ENCODE measurements around the gene CD27. TPM values are rescaled to one million over a fixed set of nuclear protein-coding genes. Genes with fewer than 3 reads are reported as not detected.

Gene CD27
- total and polyA plus RNA-seq, 2 donors (not counting 1 experiment from before 2014, with no cell fraction given) = 102 to 116 TPM

DNA sequence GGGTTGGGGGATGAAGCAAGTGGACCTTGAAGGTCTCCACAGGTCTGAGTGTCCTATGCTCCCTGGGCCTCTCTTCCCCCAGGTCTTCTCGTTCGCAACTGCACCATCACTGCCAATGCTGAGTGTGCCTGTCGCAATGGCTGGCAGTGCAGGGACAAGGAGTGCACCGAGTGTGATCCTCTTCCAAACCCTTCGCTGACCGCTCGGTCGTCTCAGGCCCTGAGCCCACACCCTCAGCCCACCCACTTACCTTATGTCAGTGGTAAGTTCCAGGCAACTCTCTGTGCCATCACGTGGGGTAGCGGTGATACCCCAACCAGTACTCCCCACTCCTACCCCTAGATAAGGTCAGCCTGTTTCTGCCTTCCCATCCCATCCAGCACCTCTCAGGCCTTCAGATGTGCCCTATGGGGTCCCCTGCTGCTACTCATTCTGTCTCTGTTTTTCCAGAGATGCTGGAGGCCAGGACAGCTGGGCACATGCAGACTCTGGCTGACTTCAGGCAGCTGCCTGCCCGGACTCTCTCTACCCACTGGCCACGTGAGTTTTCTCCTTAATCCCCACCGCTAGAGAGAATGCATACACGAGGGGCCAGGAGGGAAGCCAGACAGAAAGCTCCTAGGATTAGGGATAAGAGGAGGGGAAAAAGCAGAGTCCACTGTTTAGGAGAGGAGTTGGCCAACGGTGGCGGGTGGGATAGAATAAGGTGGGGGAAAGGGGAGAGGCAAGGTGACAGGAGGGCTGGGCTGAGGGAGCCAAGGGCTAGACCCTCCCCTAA lies 5.5 kb downstream of the CD27 start:
- Mint-ChIP-seq H3K27ac (peak overlapping the region; percentile 99), H3K27me3 (no peaks in the 10 kb centered on the region), H3K4me1 (peaks cover 72% of the 10 kb centered on the region), H3K4me3 (peak overlapping the region; percentile 97), H3K9me3 (ENCODE audit: insufficient read depth) (no peaks in the 10 kb centered on the region)
- TF ChIP-seq EZH2 (IDR thresholded peaks at IDR 0.05; ENCODE audit: borderline replicate concordance, insufficient read depth, low read depth, low read length, poor library complexity, severe bottlenecking) = no peak
- TF ChIP-seq, protein P1, sequence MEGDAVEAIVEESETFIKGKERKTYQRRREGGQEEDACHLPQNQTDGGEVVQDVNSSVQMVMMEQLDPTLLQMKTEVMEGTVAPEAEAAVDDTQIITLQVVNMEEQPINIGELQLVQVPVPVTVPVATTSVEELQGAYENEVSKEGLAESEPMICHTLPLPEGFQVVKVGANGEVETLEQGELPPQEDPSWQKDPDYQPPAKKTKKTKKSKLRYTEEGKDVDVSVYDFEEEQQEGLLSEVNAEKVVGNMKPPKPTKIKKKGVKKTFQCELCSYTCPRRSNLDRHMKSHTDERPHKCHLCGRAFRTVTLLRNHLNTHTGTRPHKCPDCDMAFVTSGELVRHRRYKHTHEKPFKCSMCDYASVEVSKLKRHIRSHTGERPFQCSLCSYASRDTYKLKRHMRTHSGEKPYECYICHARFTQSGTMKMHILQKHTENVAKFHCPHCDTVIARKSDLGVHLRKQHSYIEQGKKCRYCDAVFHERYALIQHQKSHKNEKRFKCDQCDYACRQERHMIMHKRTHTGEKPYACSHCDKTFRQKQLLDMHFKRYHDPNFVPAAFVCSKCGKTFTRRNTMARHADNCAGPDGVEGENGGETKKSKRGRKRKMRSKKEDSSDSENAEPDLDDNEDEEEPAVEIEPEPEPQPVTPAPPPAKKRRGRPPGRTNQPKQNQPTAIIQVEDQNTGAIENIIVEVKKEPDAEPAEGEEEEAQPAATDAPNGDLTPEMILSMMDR (IDR thresholded peaks at IDR 0.05) = no peak
- Histone ChIP-seq H4K20me1 (ENCODE audit: control insufficient read depth, insufficient read depth, low read length, poor library complexity, severe bottlenecking) (no peaks in the 10 kb centered on the region), H3K4me2 (replicated peaks; ENCODE audit: low read depth, low read length, poor library complexity, severe bottlenecking) (peak overlapping the region; percentile 83), H3K4me1 (ENCODE audit: control insufficient read depth in 2 of 2, insufficient read depth in 2 of 2, low read length in 2 of 2) (peaks cover 46 to 68% of the 10 kb centered on the region in 2 donors), H3K4me3 (ENCODE audit: control extremely low read depth in 1 of 5, extremely low read depth in 1 of 5, insufficient read depth in 1 of 5, low read depth in 2 of 5, low read length in 4 of 5) (peak overlapping the region in 1 of 5 experiments; percentile 97), H3K27ac (ENCODE audit: low read length in 2 of 2) (peak overlapping the region; percentile 96 to 98), H3K36me3 (replicated peaks in 1 of 2; ENCODE audit: control extremely low read depth in 1 of 2, control insufficient read depth in 1 of 2, extremely low read depth in 1 of 2, insufficient read depth in 2 of 2, low read length in 1 of 2) (peaks cover 0 to 28% of the 10 kb centered on the region in 2 experiments), H3K9me3 (ENCODE audit: control extremely low read depth in 1 of 3, control insufficient read depth in 2 of 3, insufficient read depth in 1 of 3, low read length in 2 of 3) (no peaks in the 10 kb centered on the region), H3K79me2 (ENCODE audit: control insufficient read depth, insufficient read depth, low read length) (peaks cover 70% of the 10 kb centered on the region), H2AFZ (ENCODE audit: insufficient read depth, low read depth, low read length, poor library complexity, severe bottlenecking) (peak overlapping the region; percentile 80), H3K27me3 (replicated peaks in 1 of 4; ENCODE audit: control extremely low read depth in 1 of 4, control insufficient read depth in 3 of 4, insufficient read depth in 4 of 4, low read length in 3 of 4) (no peaks in the 10 kb centered on the region), H3K9ac (ENCODE audit: low read length) (peak overlapping the region; percentile 98)
- ATAC-seq (ENCODE audit: low read depth) (no peak), DNase-seq (no peak)
- ChIA-PET CTCF (interaction anchor here (0.5 to 5.2 kb wide), 9 partner anchors 10 to 26 kb away, joined by 3 to 80 read pairs (median 5); partner anchors contain the start of gene VAMP1), POLR2A (interaction anchor here (1.1 to 3.4 kb wide), 7 partner anchors 7 to 25 kb away, joined by 3 to 54 read pairs (median 12); partner anchors contain the start of gene VAMP1)
- 97% methylated on average over 12 of the region's 16 CpGs for WGBS (ENCODE audit: insufficient coverage)
- intact Hi-C loops (cut with micrococcal nuclease) = no loop called here

Measured in B cell (primary cell).